Muscle of back (tissue), 11 donors: ENCODE results near the gene SPDYE5. TPM values are rescaled to one million over a fixed set of nuclear protein-coding genes. Genes with fewer than 3 reads are reported as not detected.

Source experiments
- DNase-seq, 3 donors: peaks; one replicate each; pipeline versions ENCODE4 v3.0.0 to v3.0.0-alpha.2; 2013
- polyA plus RNA-seq, 10 donors: library from polyadenylated mRNA; unstranded; fragments of 120-200 nt; gene quantifications; one replicate each; pipeline ENCODE4 v1.2.1, GENCODE V29; 2013; ENCODE audit not compliant: insufficient read length in 10 of 10

Gene SPDYE5
- polyA plus RNA-seq, 10 donors, result 1.1 to 4.4 (median 1.8) TPM

- DNase-seq, result no peak
These were observed 44.9 kb downstream of the SPDYE5 start for GRCh38 chr7:75536940-75537538.

GRCh38 chr7:75537731-75538130, 45.6 kb downstream of the SPDYE5 start:
- no peak for DNase-seq

- no peak for DNase-seq
These were observed 54.3 kb downstream of the SPDYE5 start for GRCh38 chr7:75546237-75547015.

Other genes with a start within 250 kb of the SPDYE5 start
- gene TRIM73, start 96.7 kb upstream of the SPDYE5 start, polyA plus RNA-seq, result 1 to 10 TPM; 2.3 to 5.3 (median 2.8) TPM
- 10 to 100 TPM; 25.2 to 43.4 (median 36.0) TPM for gene POM121C, start 6.0 kb upstream of the SPDYE5 start, polyA plus RNA-seq
- gene HIP1, start 246.6 kb downstream of the SPDYE5 start, polyA plus RNA-seq, result 10 to 100 TPM; 19.1 to 25.9 (median 23.8) TPM